GM19240 (cell line): ENCODE data around the gene LGALS12.

Experiments
- DNase-seq: peaks from one replicate; pipeline ENCODE4 v3.0.0; 2011; ENCODE audit warnings: low spot score; ENCODE audit not compliant: insufficient read length

The LGALS12 gene, protein sequence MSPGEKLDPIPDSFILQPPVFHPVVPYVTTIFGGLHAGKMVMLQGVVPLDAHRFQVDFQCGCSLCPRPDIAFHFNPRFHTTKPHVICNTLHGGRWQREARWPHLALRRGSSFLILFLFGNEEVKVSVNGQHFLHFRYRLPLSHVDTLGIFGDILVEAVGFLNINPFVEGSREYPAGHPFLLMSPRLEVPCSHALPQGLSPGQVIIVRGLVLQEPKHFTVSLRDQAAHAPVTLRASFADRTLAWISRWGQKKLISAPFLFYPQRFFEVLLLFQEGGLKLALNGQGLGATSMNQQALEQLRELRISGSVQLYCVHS

DNA sequence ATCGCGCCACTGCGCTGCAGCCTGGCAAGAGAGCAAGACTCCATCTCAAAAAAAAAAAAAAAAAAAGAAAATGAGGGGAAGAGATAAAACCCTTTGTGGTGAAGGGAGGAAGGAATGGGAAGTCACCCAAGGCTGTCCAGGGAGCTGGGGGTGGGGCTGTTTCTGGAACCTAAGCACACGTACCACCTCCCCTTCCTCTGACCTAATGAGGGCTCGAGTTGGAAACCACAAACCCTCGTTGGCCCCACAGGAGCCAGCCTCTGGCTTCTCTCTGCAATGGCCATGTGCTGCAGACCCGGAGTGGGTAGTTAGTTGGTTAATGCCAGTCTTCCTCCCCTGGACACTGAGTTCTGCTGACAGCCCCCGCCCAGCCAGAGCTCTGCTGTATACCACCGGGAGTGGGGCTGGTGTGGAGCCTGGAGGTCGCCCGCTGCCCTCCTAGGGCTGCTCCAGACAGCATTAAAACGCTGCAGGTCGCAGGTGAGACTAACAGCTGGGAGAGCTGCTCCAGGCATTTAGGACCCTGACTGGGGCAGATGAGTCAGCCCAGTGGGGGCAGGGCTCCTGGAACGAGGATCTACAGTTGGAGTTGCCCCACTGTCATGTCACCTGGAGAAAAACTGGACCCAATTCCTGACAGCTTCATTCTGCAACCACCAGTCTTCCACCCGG is at the start of gene LGALS12:
TSS of gene LGALS12 (plus strand) at position 228 of the 672 bp plus-strand sequence. CDS start at position 603, 375 bp downstream.
- no peak for DNase-seq

DNA sequence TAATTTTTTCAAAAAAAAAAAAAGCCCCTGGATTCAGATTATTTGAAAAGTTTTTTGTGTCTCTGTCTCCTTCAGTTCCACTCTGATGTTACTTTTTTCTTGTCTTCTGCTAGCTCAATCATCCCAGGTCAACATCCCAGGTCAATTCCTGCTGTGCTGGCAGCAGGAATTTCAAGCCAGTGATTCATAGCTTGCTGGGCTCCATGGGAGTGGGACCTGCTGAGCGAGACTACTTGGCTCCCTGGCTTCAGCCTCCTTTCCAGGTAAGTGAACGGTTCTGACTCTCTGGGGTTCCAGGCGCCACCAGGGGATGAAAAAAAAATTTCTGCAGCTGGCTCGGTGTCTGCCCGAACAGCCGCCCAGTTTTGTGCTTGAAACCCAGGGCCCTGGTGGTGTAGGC is 46.3 kb upstream of the LGALS12 start:
- no peak for DNase-seq

DNA sequence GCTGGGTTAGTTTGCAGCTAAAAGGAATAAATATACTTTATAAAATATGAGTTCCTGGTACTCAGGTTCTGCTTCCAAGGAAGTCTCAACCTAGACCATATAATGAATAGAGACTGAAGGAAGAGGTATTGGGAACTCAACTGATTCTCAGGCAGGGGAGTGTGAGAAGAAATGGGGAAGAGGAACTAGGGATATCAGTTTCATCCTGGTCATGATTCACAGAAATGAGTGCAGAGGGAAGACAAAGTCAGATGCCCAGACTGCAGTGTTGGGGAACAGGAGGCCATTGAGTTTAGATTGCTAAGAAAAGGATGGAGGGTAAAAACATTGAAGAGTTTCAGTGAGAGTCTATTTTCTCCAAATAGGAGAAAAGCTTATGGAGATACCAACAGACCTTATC is 43.7 kb upstream of the LGALS12 start:
- DNase-seq = no peak

DNA sequence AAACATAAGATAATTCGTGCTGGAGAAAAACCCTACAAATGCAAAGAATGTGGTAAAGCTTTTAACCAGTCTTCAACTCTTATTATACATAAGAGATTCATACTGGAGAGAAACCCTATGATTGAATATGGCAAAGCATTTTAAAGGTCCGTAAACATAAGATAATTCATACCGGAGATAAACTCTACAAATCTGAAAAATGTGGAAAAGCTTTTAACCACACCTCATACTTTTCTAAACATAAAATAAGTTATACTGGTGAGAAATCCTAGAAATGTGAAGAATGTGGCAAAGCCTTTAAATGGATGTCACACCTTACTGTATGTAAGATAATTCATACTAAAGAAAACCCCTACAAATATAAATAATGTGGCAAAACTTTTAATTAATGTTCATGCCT is 35.6 kb upstream of the LGALS12 start:
- no peak for DNase-seq

DNA sequence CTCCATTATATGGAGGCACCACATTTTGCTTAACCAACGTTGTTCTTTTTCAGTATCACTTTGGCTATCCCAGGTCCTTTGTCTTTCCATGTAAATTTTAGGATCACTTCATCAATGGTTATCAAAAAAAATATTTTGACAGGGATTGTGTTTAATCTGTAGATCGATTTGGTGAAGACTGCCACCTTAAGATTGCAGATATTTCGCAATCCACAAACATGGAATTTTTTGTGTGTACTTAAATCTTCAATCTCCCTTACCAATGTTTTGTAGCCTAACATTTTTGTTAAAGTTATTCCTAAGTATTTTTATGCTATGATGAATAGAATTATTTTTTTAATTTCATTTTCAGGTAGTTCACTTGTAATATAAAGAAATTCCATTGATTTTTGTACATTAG is 33.5 kb upstream of the LGALS12 start:
- no peak for DNase-seq

DNA sequence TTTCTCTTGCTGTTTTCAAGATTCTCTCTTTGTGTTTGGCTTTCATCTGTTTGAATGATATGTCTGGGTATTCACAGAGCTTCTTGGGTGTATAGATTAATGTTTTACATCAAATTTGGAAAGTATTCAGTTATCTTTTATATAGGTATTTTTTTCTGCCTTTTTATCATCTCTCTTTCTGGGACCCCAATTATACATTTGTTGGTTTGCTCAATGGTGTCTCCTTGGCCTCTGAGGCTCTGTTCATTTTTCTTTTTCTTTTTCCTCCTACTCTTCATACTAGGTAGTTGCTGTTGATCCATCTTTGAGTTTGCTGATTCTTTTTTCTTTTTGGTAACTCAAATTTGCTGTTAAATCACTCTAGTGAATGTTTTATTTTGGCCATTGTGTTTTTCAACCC is 29.3 kb upstream of the LGALS12 start:
- no peak for DNase-seq

DNA sequence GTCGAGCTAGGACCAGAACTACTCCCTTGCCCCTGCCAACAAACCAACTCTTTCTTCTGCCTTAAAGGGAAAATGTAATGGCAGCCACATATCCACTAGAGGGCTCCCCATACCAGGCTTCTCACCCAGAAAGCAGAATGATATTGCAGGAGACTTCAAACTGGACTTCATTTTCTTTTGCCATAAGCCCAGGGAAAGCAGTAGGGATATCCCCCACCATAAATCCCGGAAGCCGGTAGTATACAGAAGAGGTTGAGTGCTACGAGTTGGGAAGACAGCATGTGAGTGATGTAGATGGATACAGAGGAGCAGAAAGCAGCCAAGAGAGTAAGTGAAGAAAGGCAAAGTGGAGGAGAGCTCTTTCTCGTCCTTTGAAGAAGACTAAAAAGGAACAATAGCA is 27.0 kb upstream of the LGALS12 start:
- peak; percentile 43 for DNase-seq

DNA sequence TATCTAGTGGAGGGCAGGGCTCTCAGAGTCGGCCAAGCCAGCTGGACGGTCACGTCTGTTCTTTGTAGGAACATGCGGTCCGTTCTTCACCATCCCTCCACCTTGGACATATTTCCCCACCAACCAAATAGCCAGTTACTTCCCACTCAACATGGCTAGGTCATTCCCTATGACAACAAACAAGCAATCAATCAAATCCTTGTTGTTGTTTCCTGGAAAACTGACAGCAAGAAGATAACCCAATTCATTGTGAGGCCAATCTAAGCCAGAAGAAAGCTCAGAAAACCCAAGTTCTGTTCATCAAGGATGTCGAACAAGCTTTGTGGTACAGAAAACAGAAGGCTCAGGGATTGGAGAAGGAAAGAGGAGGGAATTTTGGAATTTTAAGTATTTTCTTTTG is 25.8 kb upstream of the LGALS12 start:
- DNase-seq = no peak

DNA sequence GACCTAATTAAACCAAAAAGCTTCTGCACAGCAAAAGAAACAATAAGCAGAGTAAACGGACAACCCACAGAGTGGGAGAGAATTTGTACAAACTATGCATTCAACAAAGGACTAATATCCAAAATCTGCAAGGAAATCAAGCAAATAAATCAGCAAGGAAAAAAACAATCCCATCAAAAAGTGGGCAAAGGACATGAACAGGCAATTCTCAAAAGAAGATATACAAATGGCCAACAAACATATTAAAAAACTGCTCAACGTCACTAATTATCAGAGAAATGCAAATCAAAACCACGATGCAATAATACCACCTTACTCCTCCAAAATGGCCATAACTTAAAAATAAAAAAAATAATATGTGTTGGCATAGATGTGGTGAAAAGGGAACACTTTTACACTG is 20.1 kb upstream of the LGALS12 start:
- no peak for DNase-seq

DNA sequence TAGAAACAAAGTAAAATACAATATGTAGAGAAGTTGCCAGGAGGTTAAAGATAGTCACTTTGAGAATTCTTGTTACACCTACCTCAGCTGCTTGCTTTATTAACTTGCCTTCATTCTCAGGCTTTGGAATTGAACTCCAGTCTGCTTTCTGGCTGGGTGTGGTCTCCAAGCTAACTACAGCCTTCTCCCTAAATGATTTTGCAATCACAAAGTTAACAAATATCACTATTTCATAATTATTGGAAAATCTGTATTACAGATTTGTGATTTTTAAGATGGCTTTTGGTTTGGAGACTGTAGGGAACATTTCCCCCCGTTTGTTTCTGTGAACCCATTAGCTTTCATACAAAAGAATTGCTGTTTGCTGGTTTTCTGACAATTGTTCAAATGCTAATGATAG is 17.1 kb upstream of the LGALS12 start:
- no peak for DNase-seq

DNA sequence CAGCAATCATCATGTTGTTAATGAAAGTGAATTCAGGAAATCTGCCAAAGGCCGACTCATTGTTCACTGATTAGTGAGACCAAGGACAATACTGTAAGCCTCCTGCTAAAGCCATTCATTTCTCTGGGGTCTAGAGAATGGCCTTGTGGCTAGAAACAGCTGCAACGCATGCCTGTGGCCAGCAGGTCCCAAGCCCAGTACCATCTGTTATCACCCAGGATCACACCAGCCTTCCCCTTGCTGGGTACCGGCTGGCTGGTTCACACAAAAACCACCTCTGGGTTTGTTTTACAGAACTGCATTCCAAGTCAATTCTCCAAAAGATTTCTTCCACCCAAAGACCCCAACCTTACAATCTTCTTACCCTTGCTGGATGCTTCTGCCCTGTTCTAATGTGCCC is 16.0 kb upstream of the LGALS12 start:
- DNase-seq = no peak

DNA sequence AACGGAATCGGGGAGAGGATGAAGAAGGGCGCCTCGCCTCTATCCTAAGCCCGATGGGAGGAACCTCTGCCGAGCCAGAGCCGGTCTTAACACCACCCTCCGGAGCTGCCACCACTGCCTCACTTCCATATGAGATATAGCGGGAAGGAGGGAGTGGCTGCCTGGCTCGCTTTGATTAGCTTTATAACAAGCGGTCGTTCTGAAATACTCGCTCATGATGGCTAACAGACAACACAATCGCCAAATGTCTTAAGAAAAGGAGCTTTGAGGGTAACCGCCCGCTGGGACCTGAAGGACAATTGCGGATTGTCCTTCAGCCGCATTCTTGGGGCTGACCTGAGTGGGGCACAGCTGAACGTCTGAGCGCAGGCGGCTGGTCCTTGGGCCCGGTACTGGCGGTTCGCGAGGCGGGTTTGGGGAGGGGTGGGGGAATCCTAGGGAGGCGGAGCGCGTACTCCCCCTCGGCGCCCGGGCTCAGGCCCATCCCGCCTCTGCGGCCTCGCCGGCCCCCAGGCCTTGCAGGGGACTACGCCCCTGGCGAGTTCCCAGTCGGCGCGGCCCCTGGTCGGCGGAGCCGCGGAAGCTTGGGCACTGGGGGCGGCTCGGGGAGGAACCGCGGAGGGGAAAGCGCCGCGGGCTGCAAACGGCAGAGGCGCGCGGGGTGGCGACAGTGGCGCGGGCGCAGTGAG is 15.2 kb upstream of the LGALS12 start, which contains the start of gene PLAAT5:
TSS of gene PLAAT5 (minus strand) at position 617 of the 689 bp plus-strand sequence. CDS start at position 484, 133 bp downstream.
- no peak for DNase-seq

DNA sequence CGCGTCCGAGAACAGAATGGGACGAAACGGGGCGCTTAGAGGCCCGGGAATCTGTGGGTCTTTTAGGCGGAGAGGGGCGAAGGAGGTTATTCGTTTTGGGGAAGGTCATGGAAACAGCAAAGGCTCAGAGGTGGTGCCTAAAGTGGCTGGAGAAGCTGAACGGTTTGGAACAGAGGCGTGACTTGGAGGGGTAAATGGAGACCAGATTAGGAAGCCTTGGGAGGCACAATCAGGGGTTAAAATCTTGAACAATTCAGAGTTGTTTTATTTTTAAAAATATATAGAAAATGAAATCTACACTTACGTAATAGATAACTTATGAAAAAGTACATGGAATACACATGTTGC is 14.7 kb upstream of the LGALS12 start:
- DNase-seq = no peak

DNA sequence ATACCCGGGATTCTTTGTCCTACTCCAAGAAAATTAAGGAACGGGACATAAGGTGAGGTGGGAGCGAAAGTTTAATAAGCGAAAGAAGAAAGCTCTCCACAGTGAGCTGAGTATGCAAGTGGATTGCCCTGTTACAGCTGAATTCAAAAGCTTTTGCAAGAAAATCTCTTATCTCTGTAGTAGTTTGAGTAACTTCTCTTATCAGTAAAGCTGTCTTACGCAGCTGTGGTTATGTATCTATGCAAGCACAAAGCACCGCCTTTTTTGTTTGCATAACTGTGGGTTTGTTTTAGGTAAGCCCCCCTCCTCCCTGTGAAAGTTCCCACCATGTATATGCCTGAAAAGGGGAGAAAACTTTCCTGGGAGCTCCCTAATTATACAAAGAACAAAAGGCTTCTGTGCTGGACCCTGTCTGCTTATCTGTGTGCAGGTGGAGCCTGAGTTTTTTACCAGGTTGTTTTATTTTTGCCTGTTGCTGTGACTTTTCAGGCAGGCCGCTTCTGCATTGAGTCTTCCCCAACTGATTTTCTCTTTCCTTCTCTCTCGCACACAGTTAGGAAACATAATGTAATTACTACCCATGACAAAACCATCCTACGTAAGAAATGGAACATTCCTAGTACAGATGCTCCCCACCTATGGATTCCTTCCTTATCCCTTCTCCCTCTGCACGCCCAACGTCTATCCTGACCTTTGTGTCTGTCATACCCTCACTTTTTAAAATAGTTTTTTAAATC is 14.1 kb upstream of the LGALS12 start:
- no peak for DNase-seq

DNA sequence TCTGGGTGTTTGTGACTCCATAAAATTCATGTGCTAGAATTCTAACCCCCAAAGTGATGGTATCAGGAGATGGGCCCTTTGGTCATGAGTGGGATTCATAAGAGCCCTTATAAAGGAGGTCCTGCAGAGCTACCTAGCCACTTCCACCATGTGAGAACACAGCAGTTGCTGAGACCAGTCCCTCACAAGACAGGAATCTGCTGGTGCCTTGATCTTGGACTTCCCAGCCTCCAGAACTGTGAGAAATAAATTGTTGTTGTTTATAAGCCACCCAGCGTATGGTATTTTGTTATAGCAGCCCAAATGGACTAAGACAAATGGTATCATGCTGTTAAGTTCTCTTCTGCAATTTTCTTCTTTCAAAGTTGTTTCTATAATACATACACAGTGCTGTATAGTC is 13.4 kb upstream of the LGALS12 start:
- DNase-seq = no peak

DNA sequence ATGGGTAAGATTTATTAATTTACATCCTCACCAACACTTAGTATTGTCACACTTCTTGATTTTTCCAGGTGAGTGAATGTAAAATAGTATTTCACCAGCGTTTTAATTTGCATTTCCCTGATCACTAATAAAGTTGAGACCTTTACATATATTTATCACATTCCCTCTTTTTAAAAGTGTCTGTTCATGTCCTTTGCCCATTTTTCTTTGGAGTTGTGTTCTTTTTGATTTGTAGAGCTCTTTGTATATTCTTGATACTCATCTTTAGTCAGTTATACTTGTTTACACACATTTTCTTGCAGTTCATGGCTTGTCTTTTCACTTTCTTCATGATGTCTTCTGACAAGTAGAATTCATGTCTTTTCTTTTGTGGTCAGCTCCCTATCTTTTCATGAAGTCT is 12.8 kb upstream of the LGALS12 start:
- no peak for DNase-seq

DNA sequence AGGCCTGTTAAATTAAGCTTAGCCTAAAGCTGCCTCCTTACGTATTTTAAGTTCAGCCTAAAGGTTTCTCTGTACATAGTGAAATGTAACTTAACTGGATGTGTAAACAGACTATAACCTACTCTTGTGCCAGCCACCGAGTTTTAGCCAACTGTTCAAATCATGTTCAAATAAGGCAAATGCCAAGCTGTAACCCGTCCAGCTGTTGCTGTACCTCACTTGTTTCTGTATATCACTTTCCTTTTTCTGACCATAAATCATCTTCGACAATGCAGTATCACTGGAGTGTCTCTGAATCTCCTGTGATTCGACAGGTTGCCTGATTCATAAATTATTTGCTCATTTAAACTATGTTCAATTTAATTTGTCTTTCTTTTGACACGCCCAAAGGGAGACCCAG is 10.9 kb upstream of the LGALS12 start:
- no peak for DNase-seq

DNA sequence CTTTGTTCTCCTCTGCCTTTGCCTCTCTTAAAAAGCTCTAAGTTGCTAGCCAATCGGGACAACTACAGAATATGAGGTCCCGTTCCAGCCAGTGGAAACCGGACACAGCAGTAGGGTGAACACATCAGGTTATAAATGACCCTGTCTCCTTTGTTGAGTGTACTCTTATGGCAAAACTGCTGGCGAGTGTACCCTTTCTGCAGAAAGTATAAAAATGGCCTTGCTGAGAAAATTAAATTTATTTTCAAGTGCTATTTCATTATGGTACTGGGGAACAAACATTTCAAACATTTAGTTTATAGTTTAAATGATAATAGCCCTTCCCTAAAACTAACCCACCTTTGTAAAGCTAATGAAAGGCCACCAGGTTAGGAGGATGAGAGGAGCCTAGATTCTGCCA is 6.0 kb upstream of the LGALS12 start:
- no peak for DNase-seq

DNA sequence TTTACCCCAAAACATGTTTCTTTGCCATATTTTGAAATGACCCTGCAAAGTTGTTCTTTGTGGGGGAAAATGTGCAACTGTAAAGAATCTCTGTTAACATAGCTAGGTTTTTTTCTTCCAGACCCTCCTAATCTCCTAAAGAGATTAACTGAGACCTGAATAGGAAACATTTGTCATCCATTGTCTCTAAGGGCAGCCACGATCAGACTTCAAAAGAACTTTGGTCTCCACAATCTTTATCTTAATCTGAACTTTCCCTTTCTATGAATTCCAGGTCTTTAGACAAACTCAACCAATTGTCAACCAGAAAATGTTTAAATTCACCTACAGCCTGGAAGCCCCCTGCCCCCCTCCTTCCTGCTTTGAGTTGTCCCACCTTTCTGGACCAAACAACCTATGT is 4.6 kb upstream of the LGALS12 start:
- no peak for DNase-seq

DNA sequence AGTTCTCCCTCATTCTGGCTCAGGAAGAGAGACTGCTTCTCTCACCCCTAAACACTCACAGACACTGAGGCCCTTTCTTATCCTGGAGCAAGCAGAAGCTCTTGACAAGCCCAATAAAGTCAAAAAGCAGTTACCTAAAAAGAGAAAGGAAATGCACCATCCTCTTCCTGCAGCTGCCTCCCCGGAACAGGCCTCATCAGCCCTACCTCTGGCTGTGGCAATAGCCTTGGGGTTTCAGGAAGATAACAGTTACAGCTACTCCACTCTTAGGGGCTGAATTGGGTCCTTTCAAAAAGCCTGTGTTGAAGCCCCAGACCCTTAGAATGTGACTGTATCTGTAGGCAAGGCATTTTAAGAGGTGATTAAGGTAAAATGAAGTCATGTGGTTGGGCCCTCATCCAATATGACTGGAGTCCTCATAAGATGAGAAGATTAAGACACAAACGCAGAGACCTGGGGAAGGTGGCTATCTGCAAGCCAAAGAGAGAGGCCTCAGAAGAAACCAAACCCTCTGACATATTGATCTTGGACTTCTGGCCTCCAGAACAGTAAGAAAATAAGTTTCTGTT is 3.5 kb upstream of the LGALS12 start:
- DNase-seq = no peak

DNA sequence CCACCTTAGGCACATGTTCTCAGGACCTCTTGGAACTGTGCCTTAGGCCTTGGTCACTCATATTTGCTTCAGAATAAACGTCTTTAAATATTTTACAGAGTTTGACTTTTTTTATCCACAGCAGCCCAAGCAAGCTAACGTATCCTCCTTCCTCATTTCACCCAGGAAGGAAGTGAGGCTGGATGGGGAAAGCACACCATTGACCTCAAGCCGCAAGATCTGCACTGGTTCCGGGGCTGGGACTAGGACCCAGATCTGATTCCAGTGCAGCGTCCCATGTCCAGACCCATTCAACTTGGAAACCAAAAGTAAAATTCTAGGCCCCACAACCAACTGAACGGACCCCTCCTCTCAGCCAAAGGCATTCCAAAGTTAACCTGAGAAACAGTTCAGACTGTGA is 2.4 kb upstream of the LGALS12 start:
- DNase-seq = no peak

DNA sequence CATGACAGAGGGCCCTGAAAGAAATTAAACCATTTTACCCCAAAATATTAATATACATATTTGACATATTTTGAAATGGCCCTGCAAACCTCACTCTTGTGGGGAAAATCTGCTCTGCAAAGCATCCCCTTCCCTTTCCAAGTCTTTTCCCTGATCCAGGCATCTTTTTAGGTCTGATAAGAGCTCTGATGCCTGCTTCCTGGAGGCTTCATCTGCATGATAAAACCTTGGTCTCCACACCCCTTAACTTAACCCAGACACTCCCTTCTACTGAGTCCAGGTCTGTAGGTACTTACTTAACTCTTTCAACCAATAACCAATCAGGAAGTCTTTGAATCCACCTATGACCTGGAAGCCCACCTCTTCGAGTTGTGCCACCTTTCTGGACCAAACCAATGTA is 1.8 kb upstream of the LGALS12 start:
- DNase-seq = no peak
